GM10847 (cell line): ENCODE results near the gene RPGRIP1.

ENCODE experiments used
- POLR2A ChIP-seq: IDR thresholded peaks from 2 replicates; pipeline ENCODE4 v1.6.1; 2011; ENCODE audit not compliant: insufficient read length; ENCODE audit errors: extremely low read depth

The RPGRIP1 gene

GRCh38 chr14:21317398-21317797, 37.5 kb downstream of the RPGRIP1 start:
- no peak for TF ChIP-seq POLR2A

GRCh38 chr14:21320913-21321312, 41.0 kb downstream of the RPGRIP1 start:
- no peak for TF ChIP-seq POLR2A

DNA sequence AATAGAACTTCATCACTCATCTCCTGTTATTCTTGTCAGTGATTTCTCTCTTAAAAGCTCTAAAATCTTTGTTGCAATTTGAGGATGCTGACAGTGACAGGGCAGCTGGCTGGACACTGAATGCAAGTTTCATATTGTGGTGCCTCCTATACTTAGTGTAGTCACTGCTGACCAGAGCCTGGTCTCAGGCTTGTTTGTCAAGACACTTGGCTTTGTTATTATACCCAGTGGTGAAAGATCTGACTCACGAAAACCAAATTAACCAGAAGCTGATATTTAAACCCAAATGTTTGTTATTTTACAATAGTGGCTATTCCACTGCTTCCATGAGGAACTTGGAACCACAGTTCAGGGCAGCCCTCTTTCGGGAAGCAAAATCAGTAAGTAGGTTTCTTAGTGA, 42.8 kb downstream of the RPGRIP1 start:
- no peak for TF ChIP-seq POLR2A

DNA sequence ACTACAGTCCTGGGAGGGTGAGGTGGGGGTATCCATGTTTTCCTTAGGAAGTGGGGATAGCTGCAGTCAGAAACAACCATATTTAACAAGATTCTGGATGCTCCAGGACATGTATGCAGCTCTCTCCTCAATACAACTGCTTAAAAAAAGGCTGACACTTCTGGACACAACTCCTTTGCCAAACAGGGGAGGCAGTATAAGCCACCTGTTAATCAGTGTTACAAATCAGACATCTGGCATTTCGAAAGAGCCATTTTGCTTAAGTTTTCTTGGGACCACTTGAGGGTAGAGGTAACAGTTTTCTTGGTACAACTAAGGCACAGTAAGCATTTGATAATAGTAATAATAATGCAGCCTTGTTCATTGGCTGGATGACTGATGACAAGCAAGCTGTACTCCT, 47.1 kb downstream of the RPGRIP1 start:
- TF ChIP-seq POLR2A: no peak
